H9 (cell line): ENCODE measurements around the gene FAM193B. TPM values are rescaled to one million over a fixed set of nuclear protein-coding genes. Genes with fewer than 3 reads are reported as not detected.
A peak's percentile ranks its signal among the peaks of the same experiment; 100 is the strongest.

ENCODE experiments used
- DNase-seq: peaks from one replicate; pipeline ENCODE4 v3.0.0-alpha.2; 2017
- H2AFZ ChIP-seq: one replicate; pipeline ENCODE4 v1.6.1; 2013; ENCODE audit warnings: mild to moderate bottlenecking, low read length, control low read depth, moderate library complexity
- H2AK5ac ChIP-seq: 2 replicates; pipeline ENCODE4 v1.6.1; 2013; ENCODE audit warnings: low read length, control low read depth, mixed read lengths; ENCODE audit not compliant: insufficient read length
- H2BK120ac ChIP-seq: one replicate; pipeline ENCODE4 v1.6.1; 2013; ENCODE audit warnings: low read depth, mild to moderate bottlenecking, low read length, control low read depth, inconsistent platforms; ENCODE audit not compliant: poor library complexity, severe bottlenecking
- H2BK12ac ChIP-seq: 2 replicates; pipeline ENCODE4 v1.6.1; 2013; ENCODE audit warnings: low read length, control low read depth, mixed read lengths, low read depth; ENCODE audit not compliant: insufficient read length
- H2BK15ac ChIP-seq: 2 replicates; pipeline ENCODE4 v1.6.1; 2013; ENCODE audit warnings: low read depth, low read length, control low read depth
- H2BK20ac ChIP-seq: one replicate; pipeline ENCODE4 v1.6.1; 2013; ENCODE audit warnings: low read depth, mild to moderate bottlenecking, low read length, control low read depth, inconsistent platforms; ENCODE audit not compliant: poor library complexity, severe bottlenecking
- H2BK5ac ChIP-seq: 2 replicates; pipeline ENCODE4 v1.6.1; 2013; ENCODE audit warnings: low read length, control low read depth, mixed read lengths; ENCODE audit not compliant: insufficient read length
- H3K14ac ChIP-seq: 2 replicates; pipeline ENCODE4 v1.6.1; 2013; ENCODE audit warnings: low read length, control low read depth; ENCODE audit not compliant: insufficient read depth
- H3K18ac ChIP-seq: 2 replicates; pipeline ENCODE4 v1.6.1; 2013; ENCODE audit warnings: low read depth, mild to moderate bottlenecking, mixed read lengths, low read length, control low read depth; ENCODE audit not compliant: insufficient read length
- H3K23ac ChIP-seq: 2 replicates; pipeline ENCODE4 v1.6.1; 2013; ENCODE audit warnings: low read length, control low read depth, mixed read lengths, low read depth; ENCODE audit not compliant: insufficient read length
- H3K23me2 ChIP-seq: 2 replicates; pipeline ENCODE4 v1.6.1; 2013; ENCODE audit warnings: low read depth, mild to moderate bottlenecking, mixed read lengths, low read length, control low read depth; ENCODE audit not compliant: insufficient read length, poor library complexity, severe bottlenecking
- H3K27ac ChIP-seq: 2 replicates; pipeline ENCODE4 v1.5.1; 2013; ENCODE audit warnings: low read length, control low read depth, mixed read lengths, low read depth; ENCODE audit not compliant: insufficient read length
- H3K27me3 ChIP-seq: 2 replicates; pipeline ENCODE4 v1.6.1; 2013; ENCODE audit warnings: low read length, control low read depth, inconsistent platforms; ENCODE audit not compliant: insufficient read depth
- H3K4ac ChIP-seq: 2 replicates; pipeline ENCODE4 v1.6.1; 2013; ENCODE audit warnings: low read depth, mild to moderate bottlenecking, control low read depth, inconsistent platforms, low read length, moderate library complexity
- H3K4me1 ChIP-seq: 2 replicates; pipeline ENCODE4 v1.6.1; 2013; ENCODE audit warnings: low read length, control low read depth, inconsistent platforms; ENCODE audit not compliant: insufficient read depth
- H3K4me2 ChIP-seq: 2 replicates; pipeline ENCODE4 v1.6.1; 2013; ENCODE audit warnings: low read length, control low read depth, mixed read lengths; ENCODE audit not compliant: insufficient read length, insufficient read depth
- H3K56ac ChIP-seq: 2 replicates; pipeline ENCODE4 v1.6.1; 2013; ENCODE audit warnings: low read depth, mild to moderate bottlenecking, mixed read lengths, low read length, control low read depth; ENCODE audit not compliant: insufficient read length
- H3K79me1 ChIP-seq: 2 replicates; pipeline ENCODE4 v1.6.1; 2013; ENCODE audit warnings: low read depth, mild to moderate bottlenecking, moderate library complexity, low read length, control low read depth, inconsistent platforms; ENCODE audit not compliant: insufficient read depth, poor library complexity, severe bottlenecking
- H3K79me2 ChIP-seq: 2 replicates; pipeline ENCODE4 v1.6.1; 2013; ENCODE audit warnings: low read length, control low read depth, inconsistent platforms; ENCODE audit not compliant: insufficient read depth
- H3K9ac ChIP-seq: 2 replicates; pipeline ENCODE4 v1.6.1; 2013; ENCODE audit warnings: low read length, control low read depth, mixed read lengths; ENCODE audit not compliant: insufficient read length; ENCODE audit errors: extremely low read depth
- H3K9me3 ChIP-seq: one replicate; pipeline ENCODE4 v1.6.1; 2013; ENCODE audit warnings: low read depth, low read length, inconsistent platforms; ENCODE audit not compliant: control insufficient read depth
- H3T11ph ChIP-seq: one replicate; pipeline ENCODE4 v1.6.1; 2013; ENCODE audit warnings: mild to moderate bottlenecking, low read length, control low read depth, inconsistent platforms
- H4K20me1 ChIP-seq: one replicate; pipeline ENCODE4 v1.6.1; 2013; ENCODE audit not compliant: control insufficient read depth, insufficient read length, insufficient read depth
- H4K5ac ChIP-seq: 2 replicates; pipeline ENCODE4 v1.6.1; 2013; ENCODE audit warnings: low read depth, mild to moderate bottlenecking, mixed read lengths, low read length, control low read depth; ENCODE audit not compliant: insufficient read length
- H4K8ac ChIP-seq: replicated peaks from 2 replicates; pipeline ENCODE4 v1.6.1; 2013; ENCODE audit warnings: low read length, control low read depth, mixed read lengths, low read depth; ENCODE audit not compliant: insufficient read length
- H4K91ac ChIP-seq: 2 replicates; pipeline ENCODE4 v1.6.1; 2013; ENCODE audit warnings: low read depth, mild to moderate bottlenecking, moderate library complexity, mixed read lengths, low read length, control low read depth; ENCODE audit not compliant: insufficient read length
- H3K27ac Mint-ChIP-seq, 3 experiments: 2 replicates in 2 of 3; 3 replicates in 1 of 3; pipeline ENCODE4 v1.8.0; 2020 to 2021; ENCODE audit warnings: mixed read lengths in 3 of 3, mild to moderate bottlenecking in 1 of 3, moderate library complexity in 1 of 3
- H3K27me3 Mint-ChIP-seq: 2 replicates; pipeline ENCODE4 v1.8.0; 2021; ENCODE audit warnings: low read depth, mild to moderate bottlenecking, moderate library complexity, mixed read lengths
- H3K36me3 Mint-ChIP-seq, 3 experiments: 2 replicates in 2 of 3; 3 replicates in 1 of 3; pipeline ENCODE4 v1.8.0; 2020 to 2021; ENCODE audit warnings: low read depth in 3 of 3, mixed read lengths in 3 of 3; ENCODE audit not compliant: insufficient read depth in 1 of 3
- H3K4me1 Mint-ChIP-seq, 2 experiments: 2 replicates each; pipeline ENCODE4 v1.8.0; 2020; ENCODE audit warnings: mixed read lengths in 2 of 2
- H3K4me3 Mint-ChIP-seq, 2 experiments: 2 replicates in 1 of 2; 3 replicates in 1 of 2; pipeline ENCODE4 v1.8.0; 2020 to 2021; ENCODE audit warnings: mild to moderate bottlenecking in 2 of 2, mixed read lengths in 2 of 2, moderate library complexity in 1 of 2
- H3K9me3 Mint-ChIP-seq, 2 experiments: 2 replicates in 1 of 2; 3 replicates in 1 of 2; pipeline ENCODE4 v1.8.0; 2020; ENCODE audit warnings: mild to moderate bottlenecking in 2 of 2, mixed read lengths in 2 of 2, moderate library complexity in 1 of 2
- CTCF ChIP-seq: fragments of 200-600 bp; sonication (generic); conservative IDR thresholded peaks from 3 replicates; pipeline ENCODE4 v1.8.0; 2021; ENCODE audit warnings: antibody characterized with exemption, mild to moderate bottlenecking
- WGBS: extraction: QIAGEN DNeasy Blood & Tissue Kit; methylation state at CpG from one replicate; pipeline ENCODE4 v1.1.7; 2013; ENCODE audit warnings: missing lambda C conversion rate, low lambda C conversion rate, mixed read lengths; ENCODE audit not compliant: insufficient read length; ENCODE audit errors: extremely low coverage; 5-methylcytosine and 5-hydroxymethylcytosine counted together
- total RNA-seq: library from RNA; stranded (reverse); gene quantifications from 2 replicates; pipeline ENCODE4 v1.2.1, GENCODE V29; 2021

The FAM193B gene
- total RNA-seq, 1 experiment from 2014 or later = 71.5 TPM

GRCh38 chr5:177491429-177491945 lies 62.9 kb downstream of the FAM193B start:
- H3K4me3 Mint-ChIP-seq = no peak overlapping the region
- peaks cover 40 to 68% (median 64%) of the 10 kb centered on the region in 3 experiments for H3K36me3 Mint-ChIP-seq
- no peak overlapping the region for H3K18ac ChIP-seq
- H3K23me2 ChIP-seq = peaks cover 4% of the 10 kb centered on the region
- H3K27ac ChIP-seq = no peak overlapping the region
- no peak overlapping the region for H2BK15ac ChIP-seq
- H3K4ac ChIP-seq = no peak overlapping the region
- no peak overlapping the region for H2AK5ac ChIP-seq
- no peaks in the 10 kb centered on the region for H3K79me2 ChIP-seq
- peak; percentile 92 for DNase-seq
- no peaks in the 10 kb centered on the region; a peak in 1 of 5 replicates for H3K9me3 Mint-ChIP-seq
- H3K4me1 Mint-ChIP-seq = peaks cover 20 to 43% of the 10 kb centered on the region in 2 experiments
- no CpG with 5 or more reads among the region's 43 CpGs for WGBS
- H3K4me1 ChIP-seq = peaks cover 5% of the 10 kb centered on the region; the same call in 1 of the 2 replicates
- no peak overlapping the region for H2AFZ ChIP-seq
- H4K8ac ChIP-seq = no peak overlapping the region
- H3K14ac ChIP-seq = no peak overlapping the region
- H4K20me1 ChIP-seq = no peaks in the 10 kb centered on the region
- H3K4me2 ChIP-seq = no peak overlapping the region
- H2BK20ac ChIP-seq = no peak overlapping the region
- H3K27ac Mint-ChIP-seq = peak overlapping the region in 2 of 3 experiments; percentile 58 to 87; a peak in 2 of 7 replicates
- no peak overlapping the region for H3K23ac ChIP-seq
- no peaks in the 10 kb centered on the region for H3K79me1 ChIP-seq
- no peak overlapping the region for H2BK120ac ChIP-seq
- no peaks in the 10 kb centered on the region for H3K27me3 Mint-ChIP-seq
- H3K9ac ChIP-seq = no peak overlapping the region
- no peak overlapping the region for H4K91ac ChIP-seq
- no peak overlapping the region for H3T11ph ChIP-seq
- no peak overlapping the region for H2BK12ac ChIP-seq
- peak; percentile 100; the same call in 2 of the 3 replicates for TF ChIP-seq CTCF
- no peak overlapping the region for H2BK5ac ChIP-seq
- H3K27me3 ChIP-seq = no peaks in the 10 kb centered on the region
- H3K56ac ChIP-seq = no peak overlapping the region
- H4K5ac ChIP-seq = no peak overlapping the region
- no peaks in the 10 kb centered on the region for H3K9me3 ChIP-seq
